Cerebellar cortex (tissue), 1 donor: ENCODE results near the gene MMP23B.
"Not testable (repeated sequence)": the region's sequence is repeated elsewhere in the genome, so short reads cannot be mapped to it uniquely, and the experiment has no call there.

Experiments
- DNase-seq: peaks from one replicate; pipeline ENCODE4 v3.0.0-alpha.2; 2015; ENCODE audit warnings: low spot score

Gene MMP23B

DNA sequence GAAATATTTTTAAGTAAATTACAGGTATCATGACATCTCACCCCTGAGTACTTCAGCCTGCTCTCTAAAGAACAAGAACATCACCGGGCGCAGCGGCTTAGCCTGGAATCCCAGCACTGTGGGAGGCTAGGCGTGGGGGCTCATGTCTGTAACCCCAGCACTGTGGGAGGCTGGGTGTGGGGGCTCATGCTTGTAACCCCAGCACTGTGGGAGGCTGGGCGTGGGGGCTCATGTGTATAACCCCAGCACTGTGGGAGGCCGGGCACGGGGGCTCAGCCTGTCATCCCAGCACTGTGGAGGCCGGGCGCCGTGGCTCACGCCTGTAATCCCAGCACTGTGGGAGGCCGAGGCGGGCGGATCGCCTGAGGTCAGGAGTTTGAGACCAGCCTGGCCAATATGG lies 34.6 kb downstream of the MMP23B start:
- no peak for DNase-seq

DNA sequence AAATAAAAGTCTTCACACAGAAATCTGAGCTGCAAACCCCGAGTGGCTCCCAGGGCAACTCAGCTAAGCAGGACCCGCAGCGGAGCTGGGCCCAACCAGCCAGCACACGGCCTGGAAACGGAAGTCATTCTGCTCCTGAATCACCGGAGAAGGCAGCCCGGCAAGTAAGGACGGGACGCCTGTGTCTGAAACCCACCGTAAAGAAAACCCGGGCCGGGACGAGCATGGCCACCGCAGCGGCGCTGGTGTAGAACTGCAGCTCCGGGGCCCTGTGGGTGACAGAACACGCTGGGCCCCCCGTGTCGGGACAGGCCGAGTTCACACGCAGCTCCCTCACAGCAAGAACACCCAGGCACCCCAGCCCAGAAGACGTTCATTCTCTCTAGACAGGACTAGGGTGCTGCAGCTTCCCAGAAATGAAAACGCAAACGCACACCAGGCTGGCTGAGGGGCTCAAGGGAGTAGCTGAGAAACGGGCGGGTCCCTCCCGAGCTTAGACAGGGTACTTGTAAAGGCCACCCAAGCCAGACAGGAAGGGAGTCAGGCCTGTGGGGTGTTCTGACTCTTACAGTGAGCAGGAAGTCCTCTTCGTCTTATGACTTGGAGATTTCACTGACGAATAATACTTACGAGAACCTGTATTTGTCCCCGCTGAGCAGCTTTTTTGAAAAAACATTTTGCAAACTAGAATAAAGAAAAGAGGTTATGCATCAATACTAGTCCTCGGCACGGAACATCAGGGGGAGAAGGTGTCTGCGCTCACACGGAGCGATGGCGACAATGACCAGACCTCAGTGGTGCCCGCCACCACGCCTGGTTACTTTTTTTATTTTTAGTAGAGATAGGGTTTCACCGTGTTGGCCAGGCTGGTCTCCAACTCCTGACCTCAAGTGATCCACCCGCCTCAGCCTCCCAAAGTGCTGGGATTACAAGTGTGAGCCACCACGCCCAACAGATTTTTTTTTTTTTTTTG lies 37.8 kb downstream of the MMP23B start:
- DNase-seq, result no peak

DNA sequence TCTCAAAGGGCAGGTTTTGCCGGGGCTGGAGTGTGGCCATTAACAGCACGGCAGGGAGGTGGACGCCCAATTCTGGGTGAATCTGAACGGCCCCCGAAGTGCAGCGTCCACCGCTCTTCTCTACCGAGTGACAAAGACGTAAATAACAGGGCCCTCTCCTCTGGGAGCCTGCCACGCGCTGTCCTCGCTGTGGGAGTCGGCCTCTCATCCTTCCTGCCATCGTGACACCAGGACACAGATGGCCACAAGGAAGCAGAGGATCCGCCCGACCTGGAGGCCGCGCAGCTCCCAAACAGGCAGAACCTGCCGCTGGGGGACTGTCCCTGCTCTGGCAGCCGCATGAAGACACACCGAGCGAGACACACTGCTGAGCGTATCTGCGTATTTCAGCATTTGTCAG lies 38.9 kb downstream of the MMP23B start:
- DNase-seq, result no peak

DNA sequence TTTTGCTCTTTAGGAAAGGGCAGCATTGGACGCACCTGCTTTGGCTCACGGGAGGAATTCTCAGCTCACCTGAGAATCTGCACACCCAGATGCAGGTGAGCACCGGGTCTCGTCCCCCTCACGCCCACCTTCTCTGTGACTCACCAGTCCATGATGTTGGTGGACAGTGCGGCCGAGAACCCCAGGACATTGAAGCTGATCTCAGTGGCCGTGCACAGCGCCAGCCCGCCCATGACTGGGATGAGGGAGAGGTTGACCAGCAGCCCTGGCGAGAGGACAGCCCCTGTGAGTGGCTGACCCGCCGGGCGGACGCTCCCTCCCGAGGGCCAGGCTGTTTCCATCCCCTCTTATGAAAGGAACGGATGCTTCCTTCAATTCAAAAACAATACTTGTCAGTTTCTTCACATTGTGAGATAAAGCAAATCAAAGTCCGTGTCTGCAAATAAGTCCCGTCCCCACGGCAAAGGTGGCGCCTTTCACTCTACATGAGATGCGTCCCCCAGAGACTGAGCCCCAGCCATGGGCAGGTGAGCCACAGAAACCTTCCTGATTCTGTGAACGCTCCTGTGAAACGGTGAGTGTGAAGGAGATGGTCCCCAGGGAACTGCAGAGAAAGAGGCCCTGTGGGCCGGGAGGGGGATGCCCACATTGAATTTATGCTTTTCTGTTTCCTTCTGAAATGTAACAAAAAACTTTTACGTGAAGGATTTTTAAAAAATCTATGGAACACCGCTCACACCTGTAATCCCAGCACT lies 39.6 kb downstream of the MMP23B start:
- DNase-seq, result no peak

DNA sequence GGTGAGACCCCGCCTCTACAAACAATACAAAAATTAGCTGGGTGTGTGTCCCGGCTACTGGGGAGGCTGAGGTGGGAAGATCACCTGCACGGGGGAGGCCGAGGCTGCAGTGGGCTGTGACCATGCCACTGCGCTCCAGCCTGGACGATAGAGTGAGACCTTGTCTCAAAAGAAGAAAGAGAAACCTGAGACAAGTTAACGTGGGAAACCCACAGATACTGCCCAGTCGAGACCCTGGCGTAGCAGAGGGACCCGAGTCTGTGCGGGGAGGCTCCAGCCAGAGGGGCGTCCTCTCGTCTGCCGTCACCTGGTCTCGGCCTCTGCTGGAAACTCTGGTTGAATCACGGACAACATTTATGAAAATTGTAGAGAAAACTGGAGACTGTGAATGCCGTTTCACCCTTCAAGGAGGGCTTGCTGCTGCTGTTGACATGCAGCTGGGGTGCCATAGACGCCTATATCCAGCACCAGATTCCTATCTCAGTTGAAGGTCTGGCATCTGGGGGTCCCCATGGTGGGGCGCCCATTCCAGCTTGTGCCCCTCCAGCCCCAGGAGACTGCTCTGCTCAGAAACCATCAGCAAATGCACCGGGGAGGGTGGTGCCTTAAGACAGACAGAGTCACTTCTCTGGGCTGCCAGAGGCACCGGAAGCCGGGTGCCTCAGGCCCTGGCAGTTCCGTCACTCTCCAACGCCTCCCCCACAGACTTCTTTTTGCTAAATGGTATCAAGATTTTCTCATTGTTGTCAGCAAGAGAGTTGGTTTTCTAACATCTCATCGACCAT lies 40.4 kb downstream of the MMP23B start:
- no peak for DNase-seq

DNA sequence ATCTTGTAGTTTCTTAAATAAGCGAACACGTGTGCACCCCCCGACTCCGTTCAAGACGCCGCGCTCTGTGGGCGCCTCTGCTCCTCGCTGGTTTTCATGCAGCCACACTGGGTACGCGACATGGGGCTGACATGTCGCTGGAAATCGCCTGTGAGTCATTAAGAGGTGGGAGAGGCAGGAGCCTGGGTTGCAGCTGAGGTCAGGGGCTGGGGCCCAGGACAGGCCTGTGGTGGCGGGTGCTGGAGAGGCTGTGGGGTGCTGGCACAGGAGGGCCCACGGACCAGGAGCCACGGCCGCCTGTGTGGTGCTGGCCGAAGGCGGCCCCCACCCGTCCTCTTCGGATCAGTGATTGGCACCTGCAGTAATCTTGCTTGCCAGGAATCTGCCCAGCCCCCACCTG lies 42.8 kb downstream of the MMP23B start:
- not testable (repeated sequence) for DNase-seq

DNA sequence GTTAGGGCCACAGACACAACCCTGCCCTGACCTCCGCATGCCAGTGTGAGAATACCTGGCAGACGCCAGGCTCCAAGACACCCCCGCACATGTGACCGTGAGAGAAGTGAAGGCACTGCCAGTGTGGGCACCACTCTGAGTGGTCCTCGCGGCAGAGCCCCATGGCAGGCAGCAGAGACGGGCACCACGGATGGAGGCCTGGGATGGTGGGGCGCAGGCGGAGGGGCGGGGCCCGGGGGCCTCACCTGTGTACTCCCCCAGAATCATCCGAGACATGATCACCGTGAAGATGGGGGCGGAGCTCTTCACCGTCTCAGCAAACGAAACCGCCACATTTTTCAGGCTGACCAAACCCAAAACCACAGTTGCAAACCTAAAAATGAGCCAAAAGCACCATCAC lies 43.2 kb downstream of the MMP23B start:
- not testable (repeated sequence) for DNase-seq

DNA sequence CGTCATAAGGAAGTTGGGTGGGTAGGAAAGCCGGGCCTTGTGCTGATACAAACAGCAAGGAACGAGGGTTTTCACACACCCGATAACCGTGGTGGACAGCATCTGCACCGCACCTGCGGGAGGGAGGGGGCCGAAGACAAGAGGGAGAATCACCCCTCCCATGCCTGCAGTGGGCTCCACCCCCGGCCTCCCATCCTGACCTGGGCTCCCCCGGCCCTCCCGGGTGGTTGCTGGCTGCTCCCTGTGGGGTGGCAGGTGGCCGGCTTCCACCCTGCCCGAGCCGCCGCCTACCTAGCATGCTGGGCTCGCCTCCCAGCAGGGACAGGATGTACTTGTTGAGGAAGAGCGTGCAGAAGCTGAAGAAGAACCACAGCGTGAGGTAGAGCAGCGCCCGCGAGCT lies 44.1 kb downstream of the MMP23B start:
- DNase-seq, result not testable (repeated sequence)

DNA sequence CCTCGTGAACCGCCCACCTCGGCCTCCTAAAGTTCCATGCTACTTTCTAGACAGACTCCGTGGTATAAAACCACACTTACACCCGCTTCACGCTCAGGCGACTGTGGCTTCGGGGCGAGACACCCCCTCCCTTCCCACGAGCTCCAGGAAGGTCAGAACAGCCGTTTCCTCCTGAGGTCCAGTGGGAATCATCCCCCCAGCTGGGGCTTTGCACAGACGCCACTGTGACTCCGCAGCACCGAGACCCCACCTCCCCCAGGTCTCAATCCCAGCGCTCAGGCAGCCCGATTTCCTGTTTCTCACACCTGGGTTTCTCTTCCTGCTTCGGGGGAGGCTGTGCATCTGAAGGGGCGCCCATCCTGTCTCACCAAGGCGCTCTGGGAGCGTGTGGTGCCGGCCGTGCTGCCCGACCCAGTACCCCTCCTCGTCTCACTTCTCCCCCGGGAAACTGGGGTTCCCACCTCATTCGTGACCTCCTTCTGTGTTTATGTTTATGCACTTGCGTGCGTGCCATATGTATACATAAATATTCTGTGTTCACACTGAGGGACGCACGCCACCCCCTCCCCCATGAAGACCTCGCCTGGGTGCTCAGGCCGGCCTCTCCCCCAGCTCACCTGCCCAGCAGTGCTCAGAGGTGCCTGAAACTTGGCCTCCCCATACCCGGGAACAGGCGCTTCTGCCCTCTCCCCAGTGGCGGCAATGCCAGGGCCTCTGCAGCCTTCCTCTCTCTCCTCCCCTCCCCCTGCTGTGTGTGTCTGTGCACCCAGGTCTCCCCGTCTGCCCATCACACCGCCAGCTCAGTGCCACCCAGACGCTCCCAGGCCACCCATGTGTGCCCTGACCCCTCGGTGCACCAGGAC lies 46.0 kb downstream of the MMP23B start:
- DNase-seq, result no peak

DNA sequence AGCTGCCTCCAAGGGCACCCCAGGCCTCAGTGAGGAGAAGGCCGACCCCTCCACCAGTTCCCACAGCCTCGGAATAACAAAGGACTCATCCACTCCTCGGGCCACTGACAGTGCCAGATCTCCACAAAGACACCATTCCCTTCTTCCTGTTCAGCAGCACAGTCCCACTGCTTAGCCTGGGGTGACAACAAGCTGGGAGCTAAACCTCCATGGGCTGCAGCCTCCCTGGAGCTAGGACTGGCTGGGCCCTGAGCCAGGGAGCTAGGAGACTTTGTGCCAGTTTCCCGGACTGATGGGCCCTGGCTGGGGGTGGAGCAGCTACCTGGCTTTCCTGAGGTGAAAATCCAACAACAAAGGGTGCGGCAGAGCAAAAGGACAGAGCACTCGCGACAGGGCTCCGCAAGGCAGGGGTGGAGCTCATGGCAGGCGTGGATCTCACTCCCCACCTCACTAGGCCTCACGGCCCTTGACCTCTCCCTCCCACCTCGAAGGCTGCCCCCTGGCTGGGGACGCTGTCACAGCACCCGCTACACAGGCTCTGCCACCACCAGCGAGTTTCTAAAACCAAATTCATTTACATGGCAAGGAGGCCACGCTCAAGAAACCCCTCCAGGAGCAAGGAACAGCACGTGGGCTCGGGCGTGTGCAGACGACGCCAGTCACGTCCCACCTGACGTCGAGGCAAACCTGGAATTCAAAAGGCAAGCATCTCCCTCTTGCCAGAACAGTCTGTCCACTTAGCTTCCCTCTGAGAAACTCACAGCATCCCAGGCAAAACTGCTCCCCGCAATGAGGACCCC lies 46.8 kb downstream of the MMP23B start:
- no peak for DNase-seq

DNA sequence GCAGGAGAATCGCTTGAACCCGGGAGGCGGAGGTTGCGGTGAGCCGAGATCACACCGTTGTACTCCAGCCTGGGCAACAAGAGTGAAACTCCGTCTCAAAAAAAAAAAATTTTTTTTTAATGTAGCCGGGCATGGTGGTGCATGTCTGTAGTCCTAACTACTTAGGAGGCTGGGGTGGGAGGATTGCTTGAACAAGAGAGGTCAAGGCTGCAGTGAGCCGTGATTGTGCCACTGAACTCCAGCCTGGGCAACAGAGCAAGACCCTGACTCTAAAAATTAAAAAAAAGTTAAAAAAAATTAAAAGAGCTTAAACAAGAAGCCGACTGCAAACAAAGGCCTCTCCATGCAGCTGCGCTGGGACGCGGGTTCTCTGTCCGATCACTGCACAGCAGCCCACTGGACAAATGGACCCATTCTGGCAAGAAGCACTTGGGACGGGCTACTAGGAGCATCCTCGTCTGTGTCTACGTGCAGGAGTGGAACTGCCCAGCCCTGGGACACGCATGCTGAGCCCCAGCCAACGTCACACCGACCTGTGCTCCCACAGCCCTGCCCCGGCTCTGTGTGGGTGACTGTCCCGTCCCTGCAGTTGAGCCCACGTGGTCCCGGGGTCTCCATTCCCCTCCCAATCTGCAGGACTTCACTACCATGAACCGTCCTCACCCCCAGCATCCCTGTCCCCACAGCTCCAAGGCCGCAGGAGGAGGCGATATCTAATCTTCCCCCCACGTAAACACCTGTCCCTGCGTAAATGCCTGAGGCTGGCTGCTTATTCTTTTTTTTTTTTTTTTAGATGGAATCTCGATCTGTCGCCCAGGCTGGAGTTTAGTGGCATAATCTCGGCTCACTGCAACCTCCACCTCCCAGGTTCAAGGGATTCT lies 48.3 kb downstream of the MMP23B start:
- no peak for DNase-seq

DNA sequence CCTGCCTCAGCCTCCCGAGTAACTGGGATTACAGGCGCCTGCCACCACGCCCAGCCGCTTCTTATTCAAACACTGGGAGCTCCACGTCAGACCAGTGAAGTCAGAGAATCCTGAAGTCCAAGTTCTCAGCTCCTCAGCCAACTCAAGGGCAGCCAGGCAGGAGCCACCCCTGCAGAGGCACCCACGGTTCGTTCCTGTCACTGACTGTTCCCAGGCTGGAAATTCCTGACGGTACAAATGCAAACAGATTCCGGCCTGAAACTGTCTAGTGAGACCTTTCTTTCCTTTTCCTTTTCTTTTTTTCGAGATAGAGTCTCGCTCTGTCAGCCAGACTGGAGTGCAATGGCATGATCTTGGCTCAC lies 48.9 kb downstream of the MMP23B start:
- no peak for DNase-seq

DNA sequence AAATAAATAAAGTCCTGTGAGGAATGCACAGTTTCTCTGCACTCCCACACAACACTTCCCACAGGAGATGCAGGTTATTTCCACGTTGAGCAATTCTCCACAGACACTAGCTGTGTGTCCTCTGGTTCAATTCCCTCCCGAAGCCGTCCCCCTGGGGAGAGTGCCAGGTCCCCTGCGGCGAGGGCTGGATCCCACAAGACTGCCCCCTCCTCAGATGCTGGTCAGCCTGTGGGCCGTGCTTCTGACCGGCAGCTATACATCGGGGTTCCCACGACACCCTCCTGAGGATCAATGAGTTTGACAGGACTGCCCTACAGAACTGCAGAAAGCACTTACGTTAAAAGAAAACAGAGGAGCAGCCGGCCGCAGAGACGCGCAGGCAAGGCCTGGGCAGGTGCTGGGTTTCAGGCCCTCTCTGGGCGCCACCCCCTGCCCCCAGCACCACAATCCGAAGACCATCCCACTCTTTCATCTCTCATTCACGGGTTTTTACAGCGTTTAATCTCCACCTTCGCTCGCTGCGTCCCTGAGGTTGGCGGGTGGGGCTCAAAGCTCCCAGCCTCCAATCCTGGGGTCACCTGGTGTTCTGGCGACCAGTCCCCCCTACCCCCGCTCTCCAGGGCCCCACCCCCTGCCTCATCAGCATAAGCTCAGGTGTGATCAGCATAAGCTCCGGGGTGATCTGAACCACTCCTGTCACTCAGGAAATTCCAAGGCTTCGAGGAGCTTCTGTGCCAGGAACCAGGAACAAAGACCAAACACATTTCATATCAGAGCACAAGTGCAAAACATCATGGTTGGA lies 51.3 kb downstream of the MMP23B start:
- no peak for DNase-seq
